Neutrophil (primary cell): Measurements from ENCODE around the gene TUBA1A.
"Not testable (repeated sequence)": the region's sequence is repeated elsewhere in the genome, so short reads cannot be mapped to it uniquely, and the experiment has no call there.

Source experiments
- H3K27ac ChIP-seq: fragments of 200-600 bp; sonication (generic); 2 replicates; pipeline ENCODE4 v1.5.1; 2016; ENCODE audit warnings: mild to moderate bottlenecking, moderate library complexity
- H3K27me3 ChIP-seq: fragments of 200-600 bp; sonication (generic); 2 replicates; pipeline ENCODE4 v1.6.0; 2016; ENCODE audit warnings: mild to moderate bottlenecking
- H3K36me3 ChIP-seq: fragments of 200-600 bp; sonication (generic); 2 replicates; pipeline ENCODE4 v1.5.1; 2017
- H3K4me1 ChIP-seq, 2 experiments: fragments of 200-600 bp in 1 of 2; sonication (generic) in 1 of 2; 1 replicate in 1 of 2; 2 replicates in 1 of 2; pipeline versions ENCODE4 v1.5.1 to v1.6.1; 2013 to 2016; ENCODE audit warnings: low read depth in 1 of 2, low read length in 1 of 2, mild to moderate bottlenecking in 1 of 2, moderate library complexity in 1 of 2; ENCODE audit not compliant: control insufficient read depth in 1 of 2, insufficient read depth in 1 of 2
- H3K4me3 ChIP-seq, 2 experiments: fragments of 200-600 bp in 1 of 2; sonication (generic) in 1 of 2; 1 replicate in 1 of 2; 2 replicates in 1 of 2; pipeline ENCODE4 v1.5.1; 2013 to 2016; ENCODE audit warnings: low read depth in 1 of 2, low read length in 1 of 2, mild to moderate bottlenecking in 1 of 2, moderate library complexity in 1 of 2
- H3K9me3 ChIP-seq: fragments of 200-600 bp; sonication (generic); 2 replicates; pipeline ENCODE4 v1.5.1; 2016
- CTCF ChIP-seq: fragments of 200-600 bp; sonication (generic); IDR thresholded peaks from 2 replicates; pipeline ENCODE4 v1.5.1; 2016; ENCODE audit warnings: antibody characterized with exemption

The TUBA1A gene

GRCh38 chr12:49137476-49137875 lies 51.4 kb downstream of the TUBA1A start:
- Histone ChIP-seq H3K4me3 (no peak overlapping the region), H3K27ac (no peak overlapping the region), H3K9me3 (no peaks in the 10 kb centered on the region), H3K27me3 (no peaks in the 10 kb centered on the region), H3K36me3 (no peaks in the 10 kb centered on the region), H3K4me1 (peaks cover 3 to 6% of the 10 kb centered on the region in 2 experiments)
- no peak for TF ChIP-seq CTCF

- peaks cover 8 to 11% of the 10 kb centered on the region in 2 experiments for H3K4me1 ChIP-seq
- H3K4me3 ChIP-seq, H3K27me3 ChIP-seq: not testable (repeated sequence)
Observed at GRCh38 chr12:49136997-49137396, 51.9 kb downstream of the TUBA1A start.

More at GRCh38 chr12:49136997-49137396, 51.9 kb downstream of the TUBA1A start:
- not testable (repeated sequence) for H3K27ac ChIP-seq, H3K36me3 ChIP-seq, H3K9me3 ChIP-seq
